HG03565 (cell line): ENCODE data around the gene SPDYE4.
"Not testable (repeated sequence)": the region's sequence is repeated elsewhere in the genome, so short reads cannot be mapped to it uniquely, and the experiment has no call there.

ENCODE experiments used
- ATAC-seq: cut with Tn5 transposase; IDR thresholded peaks from one replicate; pipeline ENCODE4 v1.9.1; 2021; ENCODE audit warnings: mild to moderate bottlenecking, moderate library complexity; ENCODE audit not compliant: unreplicated experiment

Gene SPDYE4

GRCh38 chr17:8758137-8758596 is at the start of gene SPDYE4:
Gene SPDYE4, minus strand, starts transcription at chr17:8758546. Its CDS starts 164 bp downstream, at chr17:8758382.
- ATAC-seq = no peak

- peak; percentile 84 for ATAC-seq
These were observed 48.7 kb upstream of the SPDYE4 start for GRCh38 chr17:8806926-8807550.

- ATAC-seq = no peak
These were observed 48.0 kb upstream of the SPDYE4 start for GRCh38 chr17:8806253-8806925.

- ATAC-seq = not testable (repeated sequence)
These were observed 47.0 kb upstream of the SPDYE4 start for GRCh38 chr17:8805396-8805795.

- no peak for ATAC-seq
These were observed 45.4 kb upstream of the SPDYE4 start for GRCh38 chr17:8803531-8804420.

GRCh38 chr17:8801135-8801840 is 42.9 kb upstream of the SPDYE4 start:
- no peak for ATAC-seq

- no peak for ATAC-seq
These were observed 42.3 kb upstream of the SPDYE4 start for GRCh38 chr17:8800656-8801055.

- no peak for ATAC-seq
These were observed 41.3 kb upstream of the SPDYE4 start for GRCh38 chr17:8799570-8800212.

GRCh38 chr17:8798846-8799569 is 40.7 kb upstream of the SPDYE4 start, which contains the start of gene MFSD6L:
Gene MFSD6L, minus strand, starts transcription at chr17:8799365. Its CDS starts 245 bp downstream, at chr17:8799120.
- ATAC-seq = no peak

- ATAC-seq = no peak
These were observed 40.0 kb upstream of the SPDYE4 start for GRCh38 chr17:8798176-8798845.

GRCh38 chr17:8797621-8798175 is 39.4 kb upstream of the SPDYE4 start:
- ATAC-seq = no peak

GRCh38 chr17:8794636-8795035 is 36.3 kb upstream of the SPDYE4 start:
- no peak for ATAC-seq

- no peak for ATAC-seq
These were observed 35.3 kb upstream of the SPDYE4 start for GRCh38 chr17:8793649-8794048.

GRCh38 chr17:8792646-8793045 is 34.3 kb upstream of the SPDYE4 start:
- no peak for ATAC-seq

GRCh38 chr17:8791910-8792270 is 33.5 kb upstream of the SPDYE4 start:
- ATAC-seq = no peak

GRCh38 chr17:8791248-8791909 is 33.0 kb upstream of the SPDYE4 start:
- ATAC-seq = no peak

GRCh38 chr17:8789743-8790142 is 31.4 kb upstream of the SPDYE4 start:
- ATAC-seq = no peak

- ATAC-seq = no peak
These were observed 30.7 kb upstream of the SPDYE4 start for GRCh38 chr17:8788998-8789397.
